SH-SY5Y (cell line): ENCODE results near the gene P3H2.

Experiments used
- GATA2 ChIP-seq: IDR thresholded peaks from 2 replicates; pipeline ENCODE4 v1.6.1; 2011; ENCODE audit warnings: mild to moderate bottlenecking, low read depth, low read length
- GATA3 ChIP-seq: IDR thresholded peaks from 2 replicates; pipeline ENCODE4 v1.6.1; 2011; ENCODE audit warnings: low read depth, mild to moderate bottlenecking, low read length, moderate library complexity

DNA sequence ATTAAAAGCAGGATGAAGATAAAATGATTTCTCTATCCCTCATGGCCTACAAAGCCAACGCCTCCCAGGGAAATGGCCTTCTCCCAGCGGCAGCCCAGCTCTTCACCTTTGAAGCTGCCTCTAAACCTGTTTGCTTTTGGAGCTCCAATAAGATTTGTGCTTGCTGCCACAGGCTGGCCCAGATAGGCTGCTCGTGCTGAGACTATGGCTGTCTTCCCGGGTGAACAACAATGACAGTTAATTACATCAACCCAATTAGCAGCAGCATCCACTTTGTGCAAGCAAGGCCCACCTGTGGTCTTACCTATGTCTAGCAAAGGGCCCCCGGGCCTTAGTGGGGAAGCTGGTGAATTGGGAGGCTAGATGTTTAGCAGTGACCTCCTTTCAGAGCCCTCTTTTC is 179.6 kb downstream of the P3H2 start:
- TF ChIP-seq GATA2 (no peak), GATA3 (no peak)
